Skeletal muscle cell (primary cell): Measurements from ENCODE around the gene TAF13.

ENCODE experiments used
- DNase-seq: peaks from one replicate; pipeline ENCODE4 v3.0.0-alpha.2; 2010; ENCODE audit warnings: low read depth
- H3K4me3 ChIP-seq: 2 replicates; pipeline ENCODE4 v1.5.1; 2011; ENCODE audit warnings: low read depth, mild to moderate bottlenecking, control low read depth, low read length, moderate library complexity

TAF13 gene

GRCh38 chr1:109075531-109076490, at the start of gene TAF13:
Gene TAF13 (minus strand): TSS chr1:109076003. CDS start chr1:109075947, 56 bp downstream.
- H3K4me3 ChIP-seq = peak within 1 kb of the TSS; percentile 93
- DNase-seq = peak; percentile 85

DNA sequence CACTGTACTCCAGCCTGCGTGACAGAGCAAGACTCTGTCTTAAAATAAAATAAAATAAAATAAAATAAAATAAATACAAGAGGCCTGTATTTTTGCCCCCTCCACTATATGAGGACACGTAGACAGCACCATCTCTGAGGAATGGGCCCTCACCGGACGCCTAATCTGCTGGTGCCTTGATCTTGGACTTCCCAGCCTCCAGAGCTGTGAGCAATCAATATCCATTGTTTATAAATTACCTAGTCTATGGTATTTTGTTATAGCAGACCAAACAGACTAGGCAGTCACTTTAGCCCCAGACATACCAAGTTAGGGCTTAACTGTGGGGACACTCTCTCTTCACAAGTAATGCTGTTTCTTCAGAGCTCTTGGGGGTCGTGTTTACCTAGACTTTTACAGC, 44.6 kb upstream of the TAF13 start:
- H3K4me3 ChIP-seq = no peak overlapping the region
- no peak for DNase-seq

GRCh38 chr1:109118089-109118488, 42.3 kb upstream of the TAF13 start:
- no peak for DNase-seq
- no peak overlapping the region for H3K4me3 ChIP-seq

GRCh38 chr1:109116286-109116685, 40.5 kb upstream of the TAF13 start:
- no peak for DNase-seq
- H3K4me3 ChIP-seq = no peak overlapping the region

DNA sequence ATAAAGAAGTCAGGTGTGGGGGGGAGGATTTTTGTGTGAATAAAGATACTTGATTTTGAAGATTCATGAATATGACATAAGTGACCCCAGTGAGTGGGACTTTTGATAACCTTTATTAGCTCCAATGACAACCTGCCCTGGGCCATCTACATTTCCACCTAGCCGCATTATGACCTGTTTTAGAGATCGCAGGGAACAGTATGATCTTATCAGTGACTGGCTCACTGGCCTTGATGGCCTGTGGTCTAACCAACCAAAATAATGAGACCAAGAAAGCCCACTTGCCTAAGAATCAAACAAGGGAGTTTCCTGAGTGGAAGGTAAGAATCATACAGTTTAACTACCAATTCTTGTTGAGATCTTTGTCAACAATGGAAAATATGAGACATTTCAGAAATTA, 39.9 kb upstream of the TAF13 start:
- no peak for DNase-seq
- no peak overlapping the region for H3K4me3 ChIP-seq

- peak overlapping the region; percentile 37 for H3K4me3 ChIP-seq
- no peak for DNase-seq
Observed at GRCh38 chr1:109114342-109114674, 38.5 kb upstream of the TAF13 start.

DNA sequence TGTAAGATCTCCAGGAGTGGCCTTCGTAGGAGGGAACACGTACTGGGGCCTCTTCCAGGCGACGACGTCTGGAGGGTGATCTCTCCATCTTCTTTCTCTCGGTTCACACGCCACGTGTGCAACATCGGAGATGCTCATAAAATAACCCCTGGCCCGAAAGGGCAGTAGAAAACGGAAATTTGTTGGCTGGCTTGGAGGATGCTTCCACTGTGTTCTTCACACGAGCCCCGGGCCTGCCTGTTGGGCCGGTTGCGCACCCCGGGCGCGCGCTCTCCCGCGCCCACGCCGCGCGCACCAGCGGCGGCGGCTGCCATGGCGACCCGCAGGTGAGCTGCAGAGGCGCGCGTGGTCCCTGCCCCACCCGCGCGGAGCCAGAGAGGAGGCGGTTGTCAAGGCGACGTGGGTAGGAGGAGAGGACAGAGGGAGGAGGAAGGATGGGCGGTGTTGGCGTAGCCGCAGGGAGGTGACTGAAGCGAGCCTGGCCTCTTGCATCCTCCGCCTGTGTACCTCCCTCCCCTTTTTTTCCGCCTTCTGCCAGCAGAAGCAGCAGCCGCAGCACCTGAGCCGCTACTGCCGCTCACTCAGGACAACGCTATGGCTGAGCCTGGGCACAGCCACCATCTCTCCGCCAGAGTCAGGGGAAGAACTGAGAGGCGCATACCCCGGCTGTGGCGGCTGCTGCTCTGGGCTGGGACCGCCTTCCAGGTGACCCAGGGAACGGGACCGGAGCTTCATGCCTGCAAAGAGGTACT, 38.0 kb upstream of the TAF13 start, which contains the start of gene ELAPOR1:
ELAPOR1 (plus strand) TSS at position 526 of the 752 bp plus-strand sequence; CDS start at position 595, 69 bp downstream.
- DNase-seq = no peak
- H3K4me3 ChIP-seq = peak within 1 kb of the TSS; percentile 37

DNA sequence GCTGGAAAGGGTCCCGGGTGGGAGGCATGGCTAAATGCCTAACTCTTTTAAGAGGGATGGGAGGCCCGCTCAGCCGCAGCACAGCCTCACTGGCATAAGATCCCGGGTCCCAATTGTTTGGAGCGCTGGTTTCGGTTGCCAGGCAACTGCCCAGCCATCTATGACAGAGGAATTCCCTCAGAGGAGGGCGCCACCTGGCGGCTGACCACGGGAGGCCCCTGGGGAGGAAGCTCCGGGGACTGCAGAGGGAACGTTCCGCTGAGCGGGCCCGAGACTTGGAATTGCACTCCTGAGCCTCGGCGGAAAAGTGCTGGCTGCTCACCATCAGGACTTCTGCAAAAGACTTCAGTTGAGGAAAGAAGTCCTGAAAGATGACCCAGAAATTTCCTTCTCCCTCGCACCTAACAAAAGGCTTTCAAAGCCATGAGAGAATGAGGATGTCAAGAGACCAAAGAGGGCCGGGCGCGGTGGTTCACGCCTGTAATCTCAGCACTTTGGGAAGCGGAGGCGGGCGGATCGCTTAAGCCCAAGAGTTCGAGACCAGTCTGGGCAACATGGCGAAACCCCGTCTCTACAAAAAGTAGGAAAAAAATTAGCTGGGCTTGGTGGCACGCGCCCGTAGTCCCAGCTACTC, 37.0 kb upstream of the TAF13 start:
- H3K4me3 ChIP-seq = peak overlapping the region; percentile 24
- DNase-seq = peak; percentile 35

- no peak for DNase-seq
- H3K4me3 ChIP-seq = peak overlapping the region; percentile 24
Observed at GRCh38 chr1:109112056-109112651, 36.4 kb upstream of the TAF13 start.

DNA sequence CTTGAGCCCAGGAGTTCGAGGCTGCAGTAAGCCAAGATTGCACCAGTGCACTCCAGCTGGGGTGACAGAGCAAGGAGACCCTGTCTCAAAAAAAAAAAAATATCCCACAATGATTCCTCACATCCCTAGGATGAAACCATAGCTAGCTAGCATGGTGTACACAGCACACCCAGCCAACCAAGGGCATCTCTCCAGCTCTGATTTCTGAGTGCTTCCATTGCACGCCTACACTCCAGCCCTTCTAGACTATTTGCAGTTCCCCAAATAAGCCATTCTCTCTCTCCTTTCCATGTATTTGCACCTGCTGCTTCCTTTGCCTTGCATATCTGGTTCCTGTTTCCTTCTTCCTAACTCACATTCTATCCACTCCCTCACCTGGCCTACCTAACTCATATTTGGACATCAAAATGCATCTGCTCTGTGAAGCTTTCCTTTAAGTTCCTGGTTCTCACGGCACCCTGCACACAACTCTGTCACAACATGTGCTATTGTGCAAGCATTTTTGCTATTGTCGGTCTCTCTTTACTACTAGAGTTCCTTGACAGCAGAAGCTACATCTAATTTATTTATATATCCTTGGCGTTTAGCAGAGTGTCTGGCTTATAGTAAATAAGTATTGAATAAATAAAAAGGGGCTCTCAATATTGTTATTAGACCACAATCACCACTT, 35.7 kb upstream of the TAF13 start:
- H3K4me3 ChIP-seq = no peak overlapping the region
- no peak for DNase-seq

- no peak overlapping the region for H3K4me3 ChIP-seq
- no peak for DNase-seq
Observed at GRCh38 chr1:109109906-109110305, 34.1 kb upstream of the TAF13 start.

DNA sequence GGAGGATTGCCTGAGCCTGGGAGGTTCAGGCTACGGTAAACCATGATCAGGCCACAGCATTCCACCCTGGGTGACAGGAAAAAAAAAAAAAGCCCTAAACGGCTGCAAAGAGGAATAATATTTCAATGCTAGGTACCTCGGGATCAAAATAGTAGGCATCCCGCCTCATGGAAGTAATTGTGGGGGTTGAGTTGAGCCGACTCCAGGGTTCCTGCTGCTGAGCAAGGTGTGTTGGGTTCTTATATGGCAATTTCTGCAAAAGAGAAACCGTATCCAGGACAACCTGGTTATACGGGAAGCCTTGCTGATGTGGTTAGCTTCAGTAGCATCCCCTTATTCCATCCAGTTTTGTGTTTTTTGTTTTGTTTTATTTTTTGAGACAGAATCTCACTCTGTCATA, 32.0 kb upstream of the TAF13 start:
- H3K4me3 ChIP-seq = no peak overlapping the region
- no peak for DNase-seq

GRCh38 chr1:109105881-109106280, 30.1 kb upstream of the TAF13 start:
- DNase-seq = no peak

DNA sequence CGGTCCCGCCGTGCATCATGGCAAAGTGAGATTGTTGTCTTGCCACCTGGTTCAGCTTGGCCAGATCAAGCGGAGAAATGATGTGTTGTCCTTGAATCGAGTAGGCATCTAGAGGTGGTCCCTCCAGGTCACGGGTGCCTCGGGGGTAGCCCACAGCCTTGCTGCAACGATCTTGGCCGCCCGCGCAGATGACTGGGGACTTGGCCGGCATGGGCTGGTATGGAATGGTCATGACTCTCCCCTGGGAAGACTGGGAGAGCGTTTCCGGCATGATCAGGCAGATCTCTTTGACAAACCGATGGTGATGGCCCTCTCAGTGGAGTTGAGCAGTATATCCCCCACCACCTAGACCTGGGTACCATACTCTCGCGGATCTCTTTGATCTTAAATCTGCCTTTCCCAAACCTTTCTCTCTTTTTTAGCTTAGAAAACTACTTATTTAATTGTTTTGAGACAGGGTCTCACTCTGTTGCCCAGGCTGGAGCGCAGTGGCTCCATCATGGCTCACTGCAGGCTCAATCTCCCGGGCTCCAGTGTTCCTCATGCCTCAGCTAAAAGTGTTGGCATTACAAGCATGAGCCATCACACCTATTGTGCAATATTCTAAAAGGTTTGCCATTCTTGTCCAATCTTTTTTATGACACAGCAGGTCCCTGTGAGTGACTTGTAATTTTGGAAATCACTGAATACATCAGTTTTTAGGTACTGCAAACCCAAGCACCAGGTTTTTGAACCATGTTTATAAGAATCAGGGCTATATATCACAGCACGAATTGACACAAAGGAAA, 28.8 kb upstream of the TAF13 start:
- no peak overlapping the region for H3K4me3 ChIP-seq

More at GRCh38 chr1:109105881-109106280, 30.1 kb upstream of the TAF13 start:
- H3K4me3 ChIP-seq = no peak overlapping the region

GRCh38 chr1:109099938-109100773, 24.4 kb upstream of the TAF13 start:
- DNase-seq = peak; percentile 92

More for the DNA sequence above, 28.8 kb upstream of the TAF13 start:
- no peak for DNase-seq

GRCh38 chr1:109096120-109096519, 20.3 kb upstream of the TAF13 start:
- no peak overlapping the region for H3K4me3 ChIP-seq
- no peak for DNase-seq

More at GRCh38 chr1:109099938-109100773, 24.4 kb upstream of the TAF13 start:
- H3K4me3 ChIP-seq = peak overlapping the region; percentile 91

GRCh38 chr1:109095631-109096030, 19.8 kb upstream of the TAF13 start:
- no peak for DNase-seq
- H3K4me3 ChIP-seq = no peak overlapping the region
